Stromal cell of bone marrow (primary cell): ENCODE results near the gene RNF32.
A peak's percentile ranks its signal among the peaks of the same experiment; 100 is the strongest.
"Not testable (repeated sequence)": the region's sequence is repeated elsewhere in the genome, so short reads cannot be mapped to it uniquely, and the experiment has no call there.

Experiments used
- DNase-seq: peaks from one replicate; pipeline ENCODE4 v3.0.0-alpha.2; 2012; ENCODE audit warnings: low read depth

Gene RNF32

GRCh38 chr7:156675721-156676120, 35.1 kb downstream of the RNF32 start:
- no peak for DNase-seq

GRCh38 chr7:156676263-156676662, 35.7 kb downstream of the RNF32 start:
- no peak for DNase-seq

GRCh38 chr7:156677374-156678054, 36.9 kb downstream of the RNF32 start:
- DNase-seq, result no peak

- DNase-seq, result no peak
Measured at GRCh38 chr7:156680281-156680680, 39.7 kb downstream of the RNF32 start.

GRCh38 chr7:156682928-156683327, 42.4 kb downstream of the RNF32 start:
- no peak for DNase-seq

- DNase-seq, result no peak
Measured at GRCh38 chr7:156684251-156684650, 43.7 kb downstream of the RNF32 start.

- no peak for DNase-seq
Measured at GRCh38 chr7:156684661-156685060, 44.1 kb downstream of the RNF32 start.

GRCh38 chr7:156691764-156692163, 51.2 kb downstream of the RNF32 start:
- no peak for DNase-seq

GRCh38 chr7:156692849-156693248, 52.3 kb downstream of the RNF32 start:
- no peak for DNase-seq

- DNase-seq, result no peak
Measured at GRCh38 chr7:156693627-156694026, 53.1 kb downstream of the RNF32 start.

- DNase-seq, result not testable (repeated sequence)
Measured at GRCh38 chr7:156697283-156697682, 56.7 kb downstream of the RNF32 start.

- not testable (repeated sequence) for DNase-seq
Measured at GRCh38 chr7:156698512-156698911, 57.9 kb downstream of the RNF32 start.

- not testable (repeated sequence) for DNase-seq
Measured at GRCh38 chr7:156701787-156702186, 61.2 kb downstream of the RNF32 start.

GRCh38 chr7:156702399-156702798, 61.8 kb downstream of the RNF32 start:
- no peak for DNase-seq

GRCh38 chr7:156703209-156703608, 62.6 kb downstream of the RNF32 start:
- no peak for DNase-seq

- DNase-seq, result no peak
Measured at GRCh38 chr7:156703773-156704482, 63.4 kb downstream of the RNF32 start.

- no peak for DNase-seq
Measured at GRCh38 chr7:156722043-156722826, 81.7 kb downstream of the RNF32 start.

GRCh38 chr7:156725073-156725472, 84.5 kb downstream of the RNF32 start:
- peak; percentile 3 for DNase-seq

GRCh38 chr7:156725936-156726335, 85.4 kb downstream of the RNF32 start:
- no peak for DNase-seq
